IMR-90 (cell line): Measurements from ENCODE around the gene LEF1. TPM values are rescaled to one million over a fixed set of nuclear protein-coding genes. Genes with fewer than 3 reads are reported as not detected.

Experiments
- ATAC-seq: fragments of 200-7000 bp; cut with Tn5 transposase; 2 replicates; pipeline ENCODE4 v1.9.1; 2020; ENCODE audit warnings: low read depth, mild to moderate bottlenecking, moderate library complexity
- BruUV-seq: library from RNA; stranded (reverse); fragments of 400-500 nt; replicated peaks from 2 replicates; lab custom pipeline; 2021; lab: Mats Ljungman, UMichigan
- CTCF ChIA-PET: fragments of 300-600 bp; formaldehyde crosslinking; extraction: SDS; loops from one replicate; lab custom pipeline; 2021; ENCODE audit warnings: antibody characterized with exemption; lab: Yijun Ruan, JAX
- POLR2A ChIA-PET: fragments of 300-600 bp; sonication (Branson Sonifier 250); formaldehyde crosslinking; loops from one replicate; lab custom pipeline; 2022; ENCODE audit warnings: antibody characterized with exemption; ENCODE audit not compliant: unreplicated experiment; lab: Charles Lee
- DNase-seq: peaks from one replicate; pipeline ENCODE4 v3.0.0; 2013
- H2AFZ ChIP-seq: replicated peaks from 2 replicates; pipeline ENCODE3; 2013; ENCODE audit warnings: low read length, mild to moderate bottlenecking; ENCODE audit not compliant: poor library complexity
- H2AK5ac ChIP-seq: 2 replicates; pipeline ENCODE4 v1.6.1; 2013; ENCODE audit warnings: low read depth, low read length, inconsistent platforms
- H2AK9ac ChIP-seq: replicated peaks from 2 replicates; pipeline ENCODE3; 2013; ENCODE audit warnings: mild to moderate bottlenecking, low read depth, low read length, moderate library complexity; ENCODE audit not compliant: poor library complexity
- H2BK120ac ChIP-seq: 2 replicates; pipeline ENCODE4 v1.6.1; 2013; ENCODE audit warnings: low read depth, low read length, inconsistent platforms
- H2BK15ac ChIP-seq: 3 replicates; pipeline ENCODE4 v1.6.1; 2013; ENCODE audit warnings: low read depth, low read length, inconsistent platforms
- H2BK20ac ChIP-seq: 2 replicates; pipeline ENCODE4 v1.6.1; 2013; ENCODE audit warnings: low read depth, mild to moderate bottlenecking, inconsistent platforms, low read length, moderate library complexity
- H2BK5ac ChIP-seq: 2 replicates; pipeline ENCODE4 v1.6.1; 2013; ENCODE audit warnings: mild to moderate bottlenecking, low read depth, low read length, inconsistent platforms; ENCODE audit not compliant: poor library complexity, severe bottlenecking
- H3K14ac ChIP-seq: replicated peaks from 2 replicates; pipeline ENCODE4 v1.6.1; 2013; ENCODE audit warnings: low read depth, low read length, inconsistent platforms
- H3K18ac ChIP-seq: 2 replicates; pipeline ENCODE4 v1.6.1; 2013; ENCODE audit warnings: low read depth, low read length, control low read depth
- H3K23ac ChIP-seq: 2 replicates; pipeline ENCODE4 v1.6.1; 2013; ENCODE audit warnings: low read depth, low read length, inconsistent platforms
- H3K27ac ChIP-seq: 2 replicates; pipeline ENCODE4 v1.5.1; 2013; ENCODE audit warnings: mild to moderate bottlenecking, control low read depth, low read length; ENCODE audit not compliant: insufficient read depth
- H3K27me3 ChIP-seq: 2 replicates; pipeline ENCODE4 v1.6.1; 2013; ENCODE audit warnings: low read length; ENCODE audit not compliant: control insufficient read depth, insufficient read depth
- H3K36me3 ChIP-seq: 2 replicates; pipeline ENCODE4 v1.6.1; 2013; ENCODE audit warnings: low read length, mixed read lengths; ENCODE audit not compliant: control insufficient read depth, insufficient read depth
- H3K4ac ChIP-seq: 2 replicates; pipeline ENCODE4 v1.6.1; 2013; ENCODE audit warnings: low read depth, low read length, inconsistent platforms
- H3K4me1 ChIP-seq: 2 replicates; pipeline ENCODE4 v1.6.1; 2013; ENCODE audit warnings: low read length, mixed read lengths; ENCODE audit not compliant: control insufficient read depth, insufficient read depth
- H3K4me2 ChIP-seq: 2 replicates; pipeline ENCODE4 v1.6.1; 2013; ENCODE audit warnings: low read depth, mild to moderate bottlenecking, control low read depth, low read length, moderate library complexity
- H3K4me3 ChIP-seq: 2 replicates; pipeline ENCODE4 v1.5.1; 2013; ENCODE audit warnings: low read depth, mild to moderate bottlenecking, control low read depth, low read length, moderate library complexity; ENCODE audit not compliant: insufficient read depth
- H3K56ac ChIP-seq: 2 replicates; pipeline ENCODE4 v1.6.1; 2013; ENCODE audit warnings: low read length, inconsistent platforms; ENCODE audit not compliant: insufficient read depth; ENCODE audit errors: extremely low read depth
- H3K79me1 ChIP-seq, 2 experiments: 2 replicates each; pipeline ENCODE4 v1.6.1; 2013; ENCODE audit warnings: low read length in 2 of 2, inconsistent platforms in 1 of 2, low read depth in 1 of 2
- H3K9ac ChIP-seq: 2 replicates; pipeline ENCODE4 v1.6.1; 2013; ENCODE audit warnings: low read depth, low read length, control low read depth
- H3K9me1 ChIP-seq: 2 replicates; pipeline ENCODE4 v1.6.1; 2013; ENCODE audit warnings: low read length, inconsistent platforms; ENCODE audit not compliant: insufficient read depth
- H3K9me3 ChIP-seq: 2 replicates; pipeline ENCODE4 v1.6.1; 2013; ENCODE audit warnings: low read length; ENCODE audit not compliant: control insufficient read depth, insufficient read depth
- H4K20me1 ChIP-seq: 2 replicates; pipeline ENCODE4 v1.6.1; 2013; ENCODE audit warnings: low read length, inconsistent platforms; ENCODE audit not compliant: insufficient read depth
- H4K5ac ChIP-seq: 2 replicates; pipeline ENCODE4 v1.6.1; 2013; ENCODE audit warnings: mild to moderate bottlenecking, low read depth, low read length, control low read depth
- H4K8ac ChIP-seq, 2 experiments: 2 replicates each; pipeline ENCODE4 v1.6.1; 2013; ENCODE audit warnings: low read depth in 2 of 2, low read length in 2 of 2, control low read depth in 1 of 2, inconsistent platforms in 1 of 2
- H4K91ac ChIP-seq: 2 replicates; pipeline ENCODE4 v1.6.1; 2013; ENCODE audit warnings: low read depth, low read length, inconsistent platforms; ENCODE audit not compliant: insufficient read depth
- BHLHE40 ChIP-seq: fragments of 150-350 bp; IDR thresholded peaks from 2 replicates; pipeline ENCODE4 v1.6.1; 2016; ENCODE audit warnings: mild to moderate bottlenecking, low read depth, low read length
- CEBPB ChIP-seq: IDR thresholded peaks from 2 replicates; pipeline ENCODE4 v1.6.1; 2012; ENCODE audit warnings: low read depth, low read length, improper control_type of control experiment
- CHD1 ChIP-seq: IDR thresholded peaks from 2 replicates; pipeline ENCODE4 v1.6.1; 2012; ENCODE audit warnings: low read depth, low read length, improper control_type of control experiment
- CTCF ChIP-seq: conservative IDR thresholded peaks from 2 replicates; pipeline ENCODE4 v1.5.1; 2012; ENCODE audit warnings: mild to moderate bottlenecking, low read depth, low read length, improper control_type of control experiment
- ELK1 ChIP-seq: fragments of 150-350 bp; IDR thresholded peaks from 2 replicates; pipeline ENCODE4 v1.6.1; 2016; ENCODE audit warnings: low read depth, mild to moderate bottlenecking, low read length, moderate library complexity, borderline replicate concordance
- FOS ChIP-seq: fragments of 150-350 bp; IDR thresholded peaks from 2 replicates; pipeline ENCODE4 v1.6.1; 2016; ENCODE audit warnings: low read depth, low read length
- MAFK ChIP-seq: IDR thresholded peaks from 2 replicates; pipeline ENCODE4 v1.6.1; 2012; ENCODE audit warnings: low read depth, low read length, improper control_type of control experiment
- MAZ ChIP-seq: IDR thresholded peaks from 2 replicates; pipeline ENCODE4 v1.6.1; 2012; ENCODE audit warnings: low read depth, mild to moderate bottlenecking, low read length, improper control_type of control experiment, moderate library complexity, borderline replicate concordance
- MXI1 ChIP-seq: IDR thresholded peaks from 2 replicates; pipeline ENCODE4 v1.6.1; 2012; ENCODE audit warnings: low read depth, mild to moderate bottlenecking, low read length, moderate library complexity, borderline replicate concordance
- NFE2L2 ChIP-seq: fragments of 150-350 bp; IDR thresholded peaks from 2 replicates; pipeline ENCODE4 v1.6.1; 2016; ENCODE audit warnings: low read depth, mild to moderate bottlenecking, low read length
- POLR2A ChIP-seq: IDR thresholded peaks from 2 replicates; pipeline ENCODE4 v1.6.1; 2012; ENCODE audit warnings: mild to moderate bottlenecking, low read depth, low read length
- RAD21 ChIP-seq: IDR thresholded peaks from 2 replicates; pipeline ENCODE4 v1.6.1; 2012; ENCODE audit warnings: low read length, improper control_type of control experiment
- RCOR1 ChIP-seq: IDR thresholded peaks from 2 replicates; pipeline ENCODE4 v1.6.1; 2012; ENCODE audit warnings: mild to moderate bottlenecking, low read length, improper control_type of control experiment; ENCODE audit not compliant: insufficient replicate concordance
- RFX5 ChIP-seq: IDR thresholded peaks from 2 replicates; pipeline ENCODE4 v1.8.0; 2012; ENCODE audit warnings: low read depth, mild to moderate bottlenecking, low read length, moderate library complexity
- SMC3 ChIP-seq: fragments of 150-350 bp; IDR thresholded peaks from 2 replicates; pipeline ENCODE4 v1.6.1; 2016; ENCODE audit warnings: low read depth, mild to moderate bottlenecking, antibody characterized with exemption, low read length, moderate library complexity
- USF2 ChIP-seq: fragments of 150-350 bp; IDR thresholded peaks from 2 replicates; pipeline ENCODE4 v1.6.1; 2017; ENCODE audit warnings: mild to moderate bottlenecking, antibody characterized with exemption, low read length, low read depth
- WGBS, 2 experiments: methylation state at CpG; one replicate each; pipeline versions ENCODE4 v1.1.5 to v1.1.7; 2013; ENCODE audit warnings: missing lambda C conversion rate in 2 of 2; ENCODE audit not compliant: insufficient read length in 1 of 2; ENCODE audit errors: extremely low coverage in 2 of 2; 5-methylcytosine and 5-hydroxymethylcytosine counted together
- dilution Hi-C: fragments of 300-500 bp; cut with HindIII; formaldehyde crosslinking; loops from one replicate; pipeline ENCODE4 v1.14.3; 2018; ENCODE audit warnings: low sequenced_read_pairs; ENCODE audit not compliant: unreplicated experiment
- in situ Hi-C: fragments of 300-500 bp; cut with MboI; formaldehyde crosslinking; loops from 3 replicates; pipeline ENCODE4 v1.14.3; 2019; ENCODE audit warnings: low sequenced_read_pairs, inconsistent platforms, mixed read lengths
- intact Hi-C: fragments of 100-400 bp; cut with micrococcal nuclease; formaldehyde crosslinking; loops from 2 replicates; pipeline ENCODE4 v1.10.0; 2022
- polyA plus RNA-seq, 3 experiments: library from polyadenylated mRNA; depleted of rRNA; stranded (reverse); fragments of >200 nt; gene quantifications; 2 replicates each; pipeline ENCODE4 v1.2.3, GENCODE V29; 2012; ENCODE audit warnings: low replicate concordance in 1 of 3
- total RNA-seq: library from RNA; depleted of rRNA; stranded (reverse); fragments of >200 nt; gene quantifications from 2 replicates; pipeline ENCODE4 v1.2.3, GENCODE V29; 2012

LEF1 gene
- total and polyA plus RNA-seq, 2 of the 4 experiments (the other 2 are of a cell fraction) = 1.7 to 1.8 TPM

- Histone ChIP-seq H2AFZ (no peak overlapping the region), H3K27me3 (no peaks in the 10 kb centered on the region; the same call in 1 of the 2 replicates), H3K14ac (no peak overlapping the region), H2BK120ac (no peak overlapping the region), H3K4ac (no peak overlapping the region), H3K4me2 (no peak overlapping the region), H3K56ac (no peak overlapping the region), H2AK9ac (no peak overlapping the region), H2AK5ac (no peak overlapping the region), H4K5ac (no peak overlapping the region), H3K4me1 (no peaks in the 10 kb centered on the region), H3K36me3 (no peaks in the 10 kb centered on the region), H3K9me3 (no peaks in the 10 kb centered on the region), H3K18ac (no peak overlapping the region), H3K9me1 (no peaks in the 10 kb centered on the region), H4K8ac (no peak overlapping the region), H3K23ac (no peak overlapping the region), H4K20me1 (no peaks in the 10 kb centered on the region), H2BK20ac (no peak overlapping the region), H3K27ac (no peak overlapping the region), H3K4me3 (no peak overlapping the region), H3K9ac (no peak overlapping the region), H3K79me1 (no peaks in the 10 kb centered on the region), H2BK15ac (no peak overlapping the region), H4K91ac (no peak overlapping the region), H2BK5ac (no peak overlapping the region)
- whole genome bisulfite sequencing, 2 experiments = no CpG with 5 or more reads among the region's 2 CpGs
- BruUV-seq = no TSS peak
- no peak for TF ChIP-seq NFE2L2
- no peak for TF ChIP-seq CEBPB
- TF ChIP-seq FOS = no peak
- TF ChIP-seq RFX5 = no peak
- no peak for TF ChIP-seq BHLHE40
- no peak for TF ChIP-seq MAFK
- no peak for TF ChIP-seq CTCF
- no peak for TF ChIP-seq ELK1
- TF ChIP-seq RAD21 = no peak
- no peak for TF ChIP-seq MAZ
- no peak for TF ChIP-seq MXI1
- no peak for TF ChIP-seq SMC3
- no peak for TF ChIP-seq CHD1
- TF ChIP-seq USF2 = no peak
- no peak for TF ChIP-seq POLR2A
- TF ChIP-seq RCOR1 = no peak
- ChIA-PET POLR2A (no interaction called here), CTCF (interaction anchor here (0.6 kb wide), 1 partner anchor 36 kb away, joined by 3 read pairs; no protein-coding TSS in a partner anchor)
- dilution Hi-C loops = no loop called here
- ATAC-seq = no peak
- DNase-seq = no peak
- intact Hi-C loops = no loop called here
- in situ Hi-C loops = no loop called here
These were observed 74.6 kb downstream of the LEF1 start for GRCh38 chr4:108094131-108094530.
